GM18870 (cell line): ENCODE measurements around the gene SLC7A6.

Source experiments
- ATAC-seq: cut with Tn5 transposase; IDR thresholded peaks from one replicate; pipeline ENCODE4 v1.9.1; 2021; ENCODE audit warnings: moderate library complexity; ENCODE audit not compliant: unreplicated experiment

SLC7A6 gene

DNA sequence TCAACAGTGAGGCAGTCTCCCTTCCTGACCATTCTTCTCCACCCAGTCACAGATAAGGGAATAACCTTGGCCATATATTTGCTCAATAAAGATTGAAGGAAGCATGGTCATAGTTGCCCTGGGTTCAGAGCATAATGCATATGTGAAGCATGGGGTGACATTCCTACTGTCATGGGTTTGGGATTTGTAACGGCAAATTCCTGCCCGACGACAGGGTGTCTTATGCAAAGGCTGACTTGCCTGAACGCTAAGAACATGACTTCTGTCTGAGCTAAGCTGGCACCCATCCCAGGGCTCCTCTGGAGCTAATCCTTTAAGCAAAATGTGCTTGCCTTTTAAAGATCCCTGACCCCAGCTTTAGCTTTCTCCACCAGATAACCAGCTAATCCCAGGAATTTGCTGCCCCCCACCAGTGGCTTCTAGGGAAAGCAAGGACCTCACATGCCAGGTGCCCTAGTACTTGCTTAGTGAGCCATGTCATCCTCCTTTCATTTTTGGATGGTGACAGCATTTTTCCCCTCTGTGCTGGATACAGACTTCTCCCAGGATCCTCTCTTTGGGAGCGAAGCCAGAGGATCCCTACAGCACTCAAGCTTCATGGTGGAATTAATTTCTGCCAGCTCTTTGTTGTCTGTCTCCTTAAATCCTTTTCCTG is 34.7 kb downstream of the SLC7A6 start:
- ATAC-seq: no peak

DNA sequence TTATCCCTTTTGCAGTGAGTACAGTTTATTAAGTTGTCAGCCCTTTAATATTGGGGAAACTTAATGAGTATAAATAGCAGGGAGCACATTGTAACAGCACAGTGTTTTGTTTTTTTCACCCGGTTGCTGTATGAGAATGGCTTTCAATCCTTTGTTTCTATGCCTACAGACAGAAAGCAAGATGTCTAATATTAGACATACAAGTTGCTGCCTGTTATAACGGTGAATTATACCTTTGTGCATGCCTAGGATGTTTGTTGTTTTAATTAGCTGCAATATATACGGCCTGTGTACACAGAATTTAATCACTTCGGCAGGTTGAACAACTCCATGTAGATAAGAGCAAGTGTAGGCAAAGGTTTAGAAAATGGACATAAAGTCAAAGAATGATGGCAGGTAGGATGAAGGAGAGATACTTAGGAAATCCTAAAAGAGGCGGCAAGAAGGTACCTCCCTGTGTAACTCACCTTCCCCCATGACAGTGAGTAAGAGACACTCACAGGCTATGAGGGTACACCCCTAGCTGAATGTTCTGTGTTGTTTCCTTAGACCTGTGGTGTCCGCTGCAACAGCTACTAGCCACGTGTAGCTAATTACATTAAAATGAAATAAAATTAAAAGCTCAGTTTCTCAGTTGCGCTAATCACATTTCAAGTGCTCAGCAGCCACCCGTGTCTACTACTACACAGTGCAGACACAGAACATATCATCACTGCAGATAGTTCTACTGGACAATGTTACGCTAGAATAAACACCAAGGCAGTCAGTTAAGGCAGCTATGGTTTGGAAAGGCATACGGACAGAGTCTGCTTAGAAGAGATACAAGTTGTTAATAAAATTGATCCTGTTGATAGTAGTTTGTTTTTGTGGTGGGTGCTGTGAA is 35.5 kb downstream of the SLC7A6 start:
- no peak for ATAC-seq

DNA sequence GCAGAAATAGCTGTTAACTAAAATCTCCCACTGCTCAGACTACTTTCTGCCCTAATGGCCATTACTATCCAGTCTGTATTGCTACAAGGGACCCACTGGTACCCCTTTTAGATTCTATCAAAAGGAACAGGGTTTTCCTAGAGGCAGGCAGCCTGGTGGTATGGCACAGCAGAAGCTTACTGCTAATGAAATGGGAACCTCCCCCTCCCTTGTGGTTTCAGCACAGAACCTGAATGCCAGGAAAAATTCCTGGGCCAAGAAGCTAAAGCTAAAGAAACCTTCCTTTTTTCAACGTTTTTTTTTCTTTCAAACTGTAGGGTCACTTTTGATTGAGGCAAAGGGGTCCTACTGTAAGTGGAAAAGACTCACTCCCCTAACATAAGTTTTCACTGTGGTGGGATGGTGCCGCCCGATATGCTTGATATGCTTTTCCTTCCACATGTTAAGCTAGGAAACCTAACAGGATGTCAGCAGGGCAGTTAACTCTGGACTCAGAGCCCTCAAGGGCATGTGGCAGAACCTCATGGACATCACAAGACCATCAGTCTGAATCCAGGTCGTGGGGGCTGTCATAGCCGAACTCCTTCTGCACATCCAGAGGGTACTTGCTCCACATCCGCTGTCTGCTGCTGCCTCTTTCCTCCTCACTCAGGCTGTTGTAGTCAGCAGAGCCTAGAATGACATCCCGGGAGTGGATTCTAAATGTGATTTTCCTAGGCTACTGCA is 36.6 kb downstream of the SLC7A6 start:
- no peak for ATAC-seq

DNA sequence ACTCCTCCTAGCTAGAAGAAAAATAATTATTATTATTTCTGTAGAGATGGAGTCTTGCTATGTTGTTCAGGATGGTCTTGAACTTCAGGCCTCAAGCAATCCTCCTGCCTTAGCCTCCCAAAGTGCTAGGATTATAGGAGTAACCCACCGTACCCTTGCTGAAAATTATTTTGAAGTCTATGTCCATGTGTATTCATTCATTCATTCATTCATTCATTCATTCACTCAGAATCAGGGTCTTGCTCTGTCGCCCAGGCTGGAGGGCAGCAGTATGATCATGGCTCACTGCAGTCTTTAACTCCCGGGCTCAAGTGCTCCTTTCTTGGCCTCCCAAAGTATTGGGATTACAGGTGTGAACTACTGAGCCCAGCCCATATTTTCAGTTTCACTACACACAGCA is 42.3 kb downstream of the SLC7A6 start:
- ATAC-seq: no peak

GRCh38 chr16:68309799-68310198 is 45.5 kb downstream of the SLC7A6 start:
- ATAC-seq: no peak

- peak; percentile 30 for ATAC-seq
Measured at GRCh38 chr16:68310437-68310773, 46.1 kb downstream of the SLC7A6 start.

DNA sequence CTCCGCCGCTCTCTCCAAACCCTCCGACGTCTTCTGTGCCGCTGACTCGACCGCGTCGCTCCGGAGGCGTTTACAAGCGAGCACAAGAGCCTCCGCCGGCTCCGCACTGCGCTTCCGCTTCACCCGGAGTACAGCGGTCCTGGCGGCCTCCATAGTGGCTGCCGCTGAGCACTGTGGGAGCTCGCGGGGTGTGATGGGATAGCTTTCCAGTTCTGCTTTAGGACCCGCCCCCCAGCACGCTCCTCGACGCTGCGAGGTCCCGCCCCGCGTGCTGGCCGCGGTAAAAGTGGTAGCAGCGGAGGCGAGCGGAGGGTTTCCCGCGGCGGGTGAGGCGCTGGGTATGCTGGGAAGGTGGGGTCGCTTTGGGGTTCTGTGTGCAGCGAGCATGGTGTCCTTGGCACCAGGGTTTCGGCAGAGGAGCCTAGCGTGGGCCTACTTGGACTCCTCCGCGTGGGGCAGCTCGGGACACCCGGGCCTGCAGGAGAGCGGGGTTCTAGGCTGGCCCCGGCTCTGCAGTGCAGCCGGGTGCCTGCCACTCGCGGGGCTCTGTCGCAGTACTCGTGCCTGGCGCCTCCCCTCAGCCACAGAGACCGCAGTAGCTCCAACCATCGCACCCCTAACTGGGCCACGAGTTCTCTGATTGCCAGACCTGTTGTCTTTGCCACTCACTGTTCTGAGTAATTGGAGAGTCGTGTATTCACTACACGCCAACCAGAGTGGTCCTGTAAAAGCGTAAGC is 46.6 kb downstream of the SLC7A6 start, which contains the start of the genes PRMT7 and SLC7A6OS:
PRMT7 (plus strand) TSS at position 246 of the 738 bp plus-strand sequence. CDS start 4,961 bp downstream, outside the sequence.
SLC7A6OS (minus strand) TSS at position 173 of the 738 bp plus-strand sequence; CDS start at position 153, 20 bp downstream.
- peak; percentile 89 for ATAC-seq

GRCh38 chr16:68313116-68313515 is 48.8 kb downstream of the SLC7A6 start:
- ATAC-seq: no peak

DNA sequence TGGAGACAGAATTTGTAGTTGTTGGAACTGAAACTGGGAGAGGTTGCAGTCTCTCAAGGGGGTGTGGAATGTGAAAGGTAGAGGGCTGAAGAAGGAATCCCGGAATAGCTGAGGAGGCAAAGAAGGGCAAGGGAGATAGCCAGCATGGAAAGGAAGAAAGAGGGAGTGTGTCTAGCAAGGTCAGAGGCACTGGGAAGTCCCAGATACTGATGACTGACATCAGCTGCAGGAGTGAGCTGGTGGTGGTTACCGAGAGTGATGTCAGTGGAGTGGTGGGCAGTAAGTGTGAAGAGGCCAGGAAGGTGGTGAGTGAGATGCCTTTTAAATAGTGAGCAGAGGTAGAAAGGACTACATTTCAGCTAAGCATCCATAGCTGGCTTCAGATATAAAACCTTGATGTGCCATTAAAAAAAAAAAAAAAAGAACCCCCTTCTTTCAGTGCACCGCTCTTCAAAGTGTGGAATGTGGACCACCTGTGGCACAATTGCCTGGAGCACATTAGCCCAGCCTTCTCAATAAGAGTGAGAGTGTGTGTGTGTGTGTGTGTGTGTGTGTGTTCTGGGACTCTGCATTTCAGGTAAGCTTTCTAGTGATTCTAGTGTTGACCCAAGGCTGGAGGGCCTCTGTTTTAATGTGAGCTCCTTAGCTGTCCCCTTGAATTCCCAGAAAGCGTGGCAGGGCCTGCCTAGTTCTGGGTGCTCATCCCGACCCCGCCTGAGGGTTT is 55.0 kb downstream of the SLC7A6 start:
- ATAC-seq: peak; percentile 60

GRCh38 chr16:68324336-68324735 is 60.0 kb downstream of the SLC7A6 start:
- no peak for ATAC-seq

- no peak for ATAC-seq
Measured at GRCh38 chr16:68324780-68325357, 60.5 kb downstream of the SLC7A6 start.

DNA sequence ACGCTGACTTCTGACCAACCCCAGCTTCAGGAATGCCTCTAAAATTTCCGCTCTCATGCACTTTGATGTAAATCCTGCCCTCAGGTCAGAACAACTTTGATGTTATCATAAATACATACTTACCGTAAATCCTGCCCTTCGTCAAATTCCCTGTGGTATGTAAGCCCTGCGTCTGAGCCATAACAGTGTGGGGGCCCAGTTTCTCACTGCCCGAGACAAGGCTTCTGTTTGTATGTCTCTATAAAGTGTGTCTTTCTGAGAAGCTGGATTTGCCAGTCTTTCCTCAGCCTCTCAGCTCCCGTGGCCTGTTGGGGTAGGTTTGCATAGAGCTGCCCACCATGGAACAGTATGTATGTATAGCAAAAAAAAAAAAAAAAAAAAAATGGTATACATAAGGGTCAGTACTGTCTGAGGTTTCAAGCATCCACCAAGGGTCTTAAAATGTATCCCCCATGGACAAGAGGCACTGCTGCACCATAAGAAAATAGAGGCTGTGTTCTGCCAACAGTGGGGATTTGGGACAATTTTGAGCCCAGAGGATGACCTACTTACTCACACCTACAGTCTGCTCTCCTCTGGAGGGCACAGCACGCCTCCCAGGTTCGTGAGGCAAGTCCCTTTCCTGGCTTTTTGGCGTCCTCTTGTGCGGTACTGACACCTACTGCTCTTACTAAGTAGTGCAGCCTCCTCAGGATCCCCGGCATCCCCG is 64.0 kb downstream of the SLC7A6 start:
- ATAC-seq: peak; percentile 63

DNA sequence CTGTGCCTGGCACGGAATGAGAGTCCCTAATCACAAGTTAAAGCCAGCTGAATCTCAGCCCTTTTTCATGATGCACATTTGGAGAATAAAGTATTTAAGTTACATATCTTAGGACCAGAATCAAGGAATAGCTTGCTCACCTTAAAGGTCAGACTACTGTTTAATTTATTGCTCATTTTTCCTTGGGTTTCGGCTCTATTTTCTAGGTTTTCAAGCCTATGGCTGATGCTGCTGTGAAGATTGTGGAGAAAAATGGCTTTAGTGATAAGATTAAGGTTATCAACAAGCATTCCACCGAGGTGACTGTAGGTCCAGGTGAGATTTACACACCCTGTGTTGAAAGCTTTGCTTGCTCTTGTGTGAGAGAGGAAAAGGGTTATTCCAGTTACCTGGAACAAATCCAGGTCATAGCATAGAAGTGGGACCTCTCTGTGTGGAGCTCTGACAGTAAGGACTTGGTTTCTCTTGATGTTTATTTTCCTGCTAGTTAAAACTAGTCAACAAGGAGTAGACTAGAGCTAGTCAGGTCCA is 64.6 kb downstream of the SLC7A6 start:
- ATAC-seq: no peak

- no peak for ATAC-seq
Measured at GRCh38 chr16:68331879-68332410, 67.6 kb downstream of the SLC7A6 start.

GRCh38 chr16:68332411-68333121 is 68.2 kb downstream of the SLC7A6 start:
- ATAC-seq: no peak

DNA sequence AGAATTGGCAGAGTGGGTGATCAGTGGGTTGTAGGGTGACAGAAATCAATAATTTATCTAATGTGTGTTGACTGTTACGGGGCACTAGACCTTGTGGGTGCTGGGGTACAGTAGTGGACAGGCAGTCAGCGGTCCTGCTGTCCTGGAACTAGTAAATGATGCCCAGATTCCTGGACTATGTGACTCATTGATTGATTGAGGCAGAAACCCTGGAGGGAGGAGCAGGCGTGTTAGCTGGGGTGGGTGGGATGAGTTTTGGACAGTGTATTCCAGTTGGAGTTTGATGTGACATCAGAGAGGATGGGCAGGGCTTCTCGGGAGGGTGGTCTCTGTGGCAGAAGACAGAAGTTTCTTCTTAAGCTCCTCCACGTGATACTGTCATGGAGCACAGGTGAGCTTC is 70.8 kb downstream of the SLC7A6 start:
- no peak for ATAC-seq

- ATAC-seq: no peak
Measured at GRCh38 chr16:68338326-68339119, 74.2 kb downstream of the SLC7A6 start.
